ENCODE data around the gene ORM1.
A peak's percentile ranks its signal among the peaks of the same experiment; 100 is the strongest.
"Not testable (repeated sequence)": the region's sequence is repeated elsewhere in the genome, so short reads cannot be mapped to it uniquely, and the experiment has no call there.

The ORM1 gene

DNA sequence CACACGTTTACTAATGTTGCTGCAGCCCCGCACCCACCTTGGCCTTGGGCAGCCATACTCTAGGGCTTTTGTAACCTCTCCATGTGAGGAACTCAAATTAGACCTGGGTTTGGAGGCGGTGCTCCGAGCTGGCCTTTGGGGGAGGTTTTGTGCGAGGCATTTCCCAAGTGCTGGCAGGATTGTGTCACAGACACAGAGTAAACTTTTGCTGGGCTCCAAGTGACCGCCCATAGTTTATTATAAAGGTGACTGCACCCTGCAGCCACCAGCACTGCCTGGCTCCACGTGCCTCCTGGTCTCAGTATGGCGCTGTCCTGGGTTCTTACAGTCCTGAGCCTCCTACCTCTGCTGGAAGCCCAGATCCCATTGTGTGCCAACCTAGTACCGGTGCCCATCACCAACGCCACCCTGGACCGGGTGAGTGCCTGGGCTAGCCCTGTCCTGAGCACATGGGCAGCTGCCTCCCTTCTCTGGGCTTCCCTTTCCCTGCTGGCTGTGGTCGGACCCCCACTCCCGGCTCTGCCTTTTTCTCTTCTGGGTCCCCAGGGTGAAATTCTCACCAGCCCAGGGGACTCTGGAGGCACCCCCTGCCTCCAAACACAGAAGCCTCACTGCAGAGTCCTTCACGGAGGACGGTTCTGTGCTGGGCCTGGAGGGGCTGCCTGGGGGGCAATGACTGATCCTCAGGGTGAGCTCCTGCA is at the start of gene ORM1:
ORM1 (plus strand) TSS at position 268 of the 701 bp plus-strand sequence; CDS start at position 304, 36 bp downstream.
- DNase-seq, result not testable (repeated sequence)

DNA sequence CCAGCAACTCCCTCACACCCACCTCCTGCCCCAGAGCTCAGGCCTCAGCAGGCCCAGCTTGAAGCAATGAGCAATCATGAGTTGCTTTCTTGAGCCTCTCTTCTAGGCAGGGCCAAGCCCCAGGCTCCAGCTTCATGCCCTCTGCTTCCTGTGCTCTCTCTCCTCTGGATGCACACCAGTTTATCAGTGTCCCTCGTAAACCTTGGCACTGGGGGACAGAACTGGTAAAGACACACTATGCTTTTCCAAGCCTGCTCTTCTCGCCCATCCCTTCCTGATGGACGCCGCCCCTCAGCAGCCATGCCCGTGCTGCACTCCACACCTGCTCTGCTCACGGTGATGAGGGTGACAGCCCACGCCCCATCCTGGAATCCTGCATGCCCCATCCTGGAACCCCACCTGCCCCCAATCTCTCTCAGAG is 49.4 kb upstream of the ORM1 start:
- DNase-seq, result no peak

- DNase-seq, result no peak
Observed at GRCh38 chr9:114274217-114274616, 48.7 kb upstream of the ORM1 start.

DNA sequence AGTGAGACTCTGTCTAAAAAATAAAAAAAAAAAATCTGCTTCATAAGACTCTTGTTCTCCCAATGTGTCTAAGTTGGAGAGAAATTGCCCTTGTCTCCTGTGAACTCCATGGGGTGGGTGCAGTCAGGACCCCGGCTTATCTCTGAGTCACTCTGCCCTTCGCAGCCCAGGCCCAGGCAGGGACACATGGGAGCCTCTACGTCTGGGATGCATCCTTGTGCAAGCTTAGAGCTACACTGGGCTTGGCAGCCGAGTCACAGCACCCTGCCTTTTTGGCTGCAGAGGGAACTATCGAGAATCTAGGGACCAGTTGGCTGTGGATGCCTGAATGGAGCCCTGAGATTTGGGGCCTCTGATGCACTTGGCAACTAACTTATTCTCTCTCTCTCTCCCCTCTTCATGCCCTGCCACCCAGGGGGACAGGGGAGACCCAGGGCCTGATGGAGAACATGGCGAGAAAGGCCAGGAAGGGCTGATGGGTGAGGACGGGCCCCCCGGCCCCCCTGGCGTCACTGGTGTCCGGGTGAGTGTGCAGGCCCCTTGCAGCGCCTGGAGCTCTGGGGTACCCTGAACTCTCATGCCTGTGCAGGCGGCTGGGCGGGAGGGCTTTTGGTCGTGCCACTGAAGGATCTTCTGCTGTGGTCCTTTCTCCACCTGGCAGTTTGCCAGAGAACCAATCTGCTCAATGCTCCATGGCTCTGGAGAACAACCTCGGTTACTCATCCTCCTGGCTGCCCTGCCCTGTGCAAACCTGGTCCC is 47.5 kb upstream of the ORM1 start:
- no peak for DNase-seq

DNA sequence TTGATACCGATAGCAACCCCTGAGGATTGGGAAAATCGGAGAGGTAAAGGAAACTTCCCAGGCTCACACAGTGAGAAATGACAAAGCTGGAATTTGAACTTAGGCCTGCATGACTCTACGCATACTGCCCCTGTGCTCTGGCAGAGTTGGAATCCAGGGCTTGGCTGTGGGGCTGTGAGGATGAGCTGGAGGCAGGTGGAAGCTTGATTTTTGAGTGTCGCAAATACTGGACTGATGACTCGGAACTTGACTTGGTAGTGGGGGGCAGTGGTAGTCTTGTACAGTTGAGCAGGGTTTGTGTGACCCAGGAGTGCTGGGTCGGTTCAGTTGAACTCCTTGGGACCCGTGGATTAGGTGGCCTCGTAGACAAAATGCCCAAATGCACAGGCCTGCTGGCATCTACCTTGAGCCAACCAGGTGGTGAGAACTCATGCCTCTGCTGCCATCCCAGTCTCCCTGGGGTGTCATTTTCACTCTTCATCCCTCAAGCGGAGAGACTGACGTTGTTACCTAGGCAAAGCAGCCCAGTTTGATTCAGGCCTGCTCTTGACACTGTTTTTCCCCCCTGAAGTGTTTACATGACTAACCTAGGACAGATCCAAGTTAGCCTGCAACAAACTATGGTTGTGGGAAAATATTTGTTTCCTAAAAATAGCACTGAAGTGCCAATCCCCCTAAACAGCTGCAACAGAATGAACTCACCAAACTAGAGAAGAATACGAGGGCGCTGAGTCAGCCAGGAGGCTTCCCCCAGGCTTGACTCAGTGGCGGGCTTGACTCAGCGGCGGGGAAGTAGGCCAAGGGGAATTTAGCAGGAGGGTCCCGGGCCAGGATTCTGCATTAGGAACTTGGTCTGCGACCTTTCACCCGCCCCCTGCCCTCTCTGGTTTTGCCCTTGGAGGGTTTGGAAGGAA is 45.7 kb upstream of the ORM1 start:
- no peak for DNase-seq

- DNase-seq, result no peak
Observed at GRCh38 chr9:114278356-114278755, 44.5 kb upstream of the ORM1 start.

DNA sequence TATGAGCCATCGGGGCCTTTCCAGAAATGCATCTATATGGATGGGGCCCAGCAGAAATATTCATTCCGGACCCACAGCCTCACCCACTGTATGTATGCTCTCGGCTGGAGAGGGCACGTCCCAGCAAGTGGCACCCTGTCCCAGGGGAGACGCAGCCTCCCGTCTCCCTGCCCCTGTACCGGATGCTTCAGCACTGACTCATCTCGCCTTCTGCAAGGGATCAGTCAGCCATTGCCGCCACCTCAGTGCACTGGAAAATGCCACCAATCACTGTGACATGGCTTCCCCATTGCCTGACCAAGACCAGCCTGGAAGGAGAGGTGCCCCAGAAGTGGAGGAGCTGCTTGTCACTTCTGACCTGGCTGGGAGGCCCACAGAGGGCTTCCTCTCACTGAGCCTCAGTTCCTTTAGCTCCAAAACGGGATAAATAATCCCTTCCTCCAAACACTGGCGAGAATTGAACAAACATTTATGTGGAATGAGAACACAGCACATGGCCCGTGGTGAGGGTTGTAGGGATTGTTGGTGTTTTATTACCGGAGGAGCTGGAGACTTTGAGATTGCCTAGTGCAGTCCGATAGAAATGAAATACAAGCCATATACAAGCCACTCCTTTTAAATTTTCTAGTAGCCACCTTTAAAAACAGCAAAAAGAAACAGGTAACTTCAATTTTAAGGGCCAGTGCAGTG is 43.9 kb upstream of the ORM1 start:
- no peak for DNase-seq

DNA sequence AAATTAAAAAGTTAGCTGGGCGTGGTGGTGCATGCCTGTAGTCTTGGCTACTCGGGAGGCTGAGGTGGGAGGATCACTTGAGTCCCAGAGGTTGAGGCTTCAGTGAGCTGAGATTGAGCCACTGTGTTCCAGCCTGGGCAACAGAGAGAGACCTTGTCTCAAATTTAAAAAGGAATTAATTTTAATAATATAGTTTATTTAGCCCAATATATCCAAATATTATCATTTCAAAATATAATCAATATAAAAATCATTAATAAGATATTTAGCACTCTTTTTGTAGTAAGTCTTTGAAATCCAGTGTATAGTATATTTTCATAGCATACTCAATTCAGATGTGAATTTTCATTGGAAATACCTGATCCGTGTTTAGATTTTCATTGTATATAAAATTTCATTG is 43.2 kb upstream of the ORM1 start:
- no peak for DNase-seq

GRCh38 chr9:114280636-114281472 is 42.0 kb upstream of the ORM1 start:
- no peak for DNase-seq

DNA sequence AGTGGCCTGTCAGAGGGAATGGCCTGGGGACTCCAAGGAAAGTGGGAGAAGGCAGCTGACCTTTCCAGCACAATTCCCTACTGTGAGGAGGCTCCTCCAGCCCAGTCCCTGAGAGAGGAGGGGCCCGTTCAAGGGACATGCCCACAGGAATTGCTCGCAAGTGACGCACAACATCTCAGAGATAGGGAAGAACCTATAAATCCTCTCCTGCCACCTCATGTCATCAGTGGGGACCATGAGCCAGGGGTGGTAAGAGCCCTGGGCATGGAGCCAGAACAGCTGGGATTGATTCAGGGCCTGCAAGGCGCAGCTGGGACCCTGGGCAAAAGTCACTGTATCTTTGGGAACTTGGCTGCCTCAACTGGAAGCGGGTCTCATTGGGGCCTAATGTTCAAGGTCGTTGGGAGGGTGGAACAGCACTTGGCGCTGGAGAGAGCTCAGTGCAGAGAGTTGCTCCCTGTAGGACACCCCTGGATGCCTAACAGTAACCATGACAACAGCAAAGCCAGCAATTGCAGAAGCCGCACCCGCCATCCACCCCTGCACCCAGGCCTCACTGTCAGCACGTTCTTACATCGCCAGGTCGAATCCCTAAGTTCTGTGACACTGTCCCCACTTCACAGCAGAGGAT is 41.3 kb upstream of the ORM1 start:
- DNase-seq, result no peak

DNA sequence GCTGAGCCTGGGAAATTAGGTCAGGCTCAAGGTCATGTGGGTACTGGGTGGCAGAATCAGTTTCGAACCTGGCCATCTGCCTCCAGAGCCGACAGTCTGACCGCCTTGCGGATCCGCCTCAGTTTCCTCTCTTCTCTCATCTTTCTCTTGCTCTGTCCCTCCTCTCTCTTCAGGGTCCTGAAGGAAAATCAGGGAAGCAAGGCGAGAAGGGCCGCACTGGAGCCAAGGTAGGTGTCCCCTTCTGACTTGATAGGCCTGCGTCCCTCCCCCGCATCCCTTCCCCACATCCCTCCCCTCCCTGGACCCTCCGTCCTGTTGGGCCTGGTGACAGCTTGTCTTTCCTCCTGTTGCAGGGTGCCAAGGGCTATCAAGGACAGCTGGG is 40.8 kb upstream of the ORM1 start:
- DNase-seq, result no peak

GRCh38 chr9:114282507-114282906 is 40.4 kb upstream of the ORM1 start:
- no peak for DNase-seq

GRCh38 chr9:114282926-114283325 is 40.0 kb upstream of the ORM1 start:
- DNase-seq, result peak in 1 of 2 donors; percentile 5

DNA sequence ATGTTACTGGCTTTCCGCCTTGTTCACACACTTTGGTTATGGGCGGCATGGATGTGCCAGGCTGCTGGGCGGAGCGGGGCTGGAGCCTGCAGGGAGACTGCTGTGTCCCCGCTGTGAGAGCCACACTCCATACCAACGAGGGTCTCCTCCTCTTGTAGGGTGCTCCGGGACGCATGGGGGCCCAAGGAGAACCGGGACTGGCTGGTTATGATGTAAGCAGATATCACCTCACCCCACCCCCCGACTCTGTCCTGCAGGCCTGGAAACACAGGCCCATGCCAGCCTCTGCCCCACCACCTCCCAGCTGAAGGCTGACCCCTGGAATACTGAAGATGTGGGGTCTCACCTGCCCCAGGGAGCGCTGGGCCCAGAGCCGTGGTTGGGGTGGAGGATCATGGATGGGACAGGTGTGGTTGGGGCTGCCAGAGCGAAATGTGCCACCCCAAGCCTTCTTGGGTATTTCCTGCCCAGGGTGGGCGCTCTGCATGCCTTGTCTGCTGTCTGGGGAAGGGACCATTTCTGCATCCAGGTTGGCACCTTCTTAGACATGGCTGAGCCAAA is 39.3 kb upstream of the ORM1 start:
- no peak for DNase-seq

- no peak for DNase-seq
Observed at GRCh38 chr9:114284316-114285060, 38.4 kb upstream of the ORM1 start.

DNA sequence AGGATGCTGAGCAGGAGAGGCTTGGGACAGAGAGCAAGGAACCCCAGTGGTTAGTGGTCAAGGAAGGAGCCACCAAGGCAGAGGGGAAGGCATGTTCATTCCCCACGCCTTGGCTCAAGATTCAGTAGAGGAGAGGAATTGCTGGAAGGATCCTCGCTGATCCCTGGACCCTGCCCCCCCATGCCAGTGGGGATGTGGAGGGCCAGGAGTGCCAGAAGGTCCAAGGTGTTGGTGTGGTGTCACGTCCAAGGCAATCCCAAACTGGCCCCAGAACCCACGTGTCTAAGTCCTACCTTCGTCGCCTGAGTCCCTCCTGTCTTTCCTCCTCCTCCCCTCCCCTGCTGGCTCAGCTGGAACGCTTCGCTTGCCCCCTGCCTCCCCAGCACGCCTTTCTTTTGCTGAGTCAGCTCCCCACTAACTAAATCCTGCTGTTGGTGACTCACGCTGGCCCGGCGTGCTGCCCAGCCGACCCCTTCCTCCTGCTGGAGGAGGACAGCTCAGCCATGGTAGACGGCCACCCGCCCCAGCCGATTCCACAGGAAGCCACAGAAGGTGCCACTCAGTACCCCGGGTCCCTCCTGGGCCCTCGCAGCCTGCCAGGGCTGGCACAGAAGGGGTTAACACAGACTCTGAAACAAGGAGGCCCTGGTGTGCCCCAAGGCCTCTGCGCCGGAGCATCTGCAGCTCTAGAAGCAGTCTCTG is 37.6 kb upstream of the ORM1 start:
- DNase-seq, result no peak

- no peak for DNase-seq
Observed at GRCh38 chr9:114286146-114286679, 36.7 kb upstream of the ORM1 start.

DNA sequence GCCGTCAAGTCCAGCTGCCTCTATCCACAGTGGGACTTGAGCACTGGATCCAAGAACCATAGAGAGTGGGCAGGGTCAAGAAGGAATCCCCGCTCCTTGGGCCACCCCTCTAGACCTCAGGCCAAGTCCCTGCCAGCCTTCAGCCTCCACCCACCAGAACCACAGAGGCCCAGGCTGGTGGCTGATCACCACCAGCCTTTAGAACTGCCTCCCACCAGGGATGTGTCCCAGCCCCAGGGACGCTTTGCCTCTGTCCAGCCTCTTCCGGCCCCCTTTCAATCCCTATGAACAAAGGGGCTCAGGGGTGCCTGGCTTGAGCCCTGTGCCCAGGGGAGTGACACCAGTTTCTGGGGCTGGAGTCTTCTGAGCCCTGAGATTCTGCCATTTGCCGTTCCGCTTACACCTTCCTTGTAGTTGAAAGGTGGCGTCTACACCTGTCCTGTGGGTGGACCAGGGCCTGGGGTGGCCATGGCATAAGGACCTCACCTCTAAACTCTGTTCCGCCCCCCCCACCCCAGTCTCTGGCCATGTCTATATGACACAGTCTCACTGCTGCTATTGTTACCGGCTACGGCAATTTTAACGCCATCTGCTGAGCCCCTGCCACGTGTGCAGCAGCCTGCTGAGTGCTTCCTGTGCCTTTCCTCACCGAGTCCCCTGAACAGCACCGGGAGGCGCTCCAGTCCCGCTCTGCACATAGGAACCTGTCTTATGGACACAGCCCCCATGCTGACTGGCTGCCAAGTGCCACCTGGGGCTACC is 35.7 kb upstream of the ORM1 start:
- no peak for DNase-seq

Measured in CD4-positive, alpha-beta T cell treated with Interferon alpha-2 for 1 hour (primary cell).